ENCODE results near the gene IBTK.
A peak's percentile ranks its signal among the peaks of the same experiment; 100 is the strongest.
"Not testable (repeated sequence)": the region's sequence is repeated elsewhere in the genome, so short reads cannot be mapped to it uniquely, and the experiment has no call there.

Gene IBTK

DNA sequence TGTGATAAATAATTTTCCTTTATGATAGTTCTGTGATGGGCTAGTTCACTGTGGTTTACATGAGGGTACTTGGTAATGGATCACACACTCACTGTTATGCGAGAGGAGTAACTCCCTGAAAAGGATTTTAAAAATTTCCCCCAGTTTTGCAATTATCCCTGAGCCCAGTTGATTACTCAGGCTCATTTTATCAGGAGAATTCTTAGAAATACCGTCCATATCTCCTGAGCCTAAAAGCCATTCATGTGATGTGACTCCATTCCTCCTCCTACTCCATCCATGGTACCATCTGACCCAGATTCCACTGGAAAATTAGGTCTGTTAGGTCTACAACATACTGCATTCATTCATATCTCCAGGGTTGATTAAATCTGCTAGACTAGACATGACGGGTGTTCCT is 16.4 kb upstream of the IBTK start:
- Histone ChIP-seq H3K9me3 (replicated peaks; ENCODE audit: low read length) (no peaks in the 10 kb centered on the region), H3K4me1 (ENCODE audit: control insufficient read depth, insufficient read depth, low read length) (peaks cover 12% of the 10 kb centered on the region), H3K36me3 (ENCODE audit: insufficient read depth, low read length) (no peaks in the 10 kb centered on the region), H3K9ac (ENCODE audit: low read depth, low read length) (no peak overlapping the region), H3K4me2 (ENCODE audit: low read length) (no peak overlapping the region), H3K27me3 (ENCODE audit: control insufficient read depth, insufficient read depth, low read length) (no peaks in the 10 kb centered on the region), H3K4me3 (ENCODE audit: low read length) (no peak overlapping the region)

DNA sequence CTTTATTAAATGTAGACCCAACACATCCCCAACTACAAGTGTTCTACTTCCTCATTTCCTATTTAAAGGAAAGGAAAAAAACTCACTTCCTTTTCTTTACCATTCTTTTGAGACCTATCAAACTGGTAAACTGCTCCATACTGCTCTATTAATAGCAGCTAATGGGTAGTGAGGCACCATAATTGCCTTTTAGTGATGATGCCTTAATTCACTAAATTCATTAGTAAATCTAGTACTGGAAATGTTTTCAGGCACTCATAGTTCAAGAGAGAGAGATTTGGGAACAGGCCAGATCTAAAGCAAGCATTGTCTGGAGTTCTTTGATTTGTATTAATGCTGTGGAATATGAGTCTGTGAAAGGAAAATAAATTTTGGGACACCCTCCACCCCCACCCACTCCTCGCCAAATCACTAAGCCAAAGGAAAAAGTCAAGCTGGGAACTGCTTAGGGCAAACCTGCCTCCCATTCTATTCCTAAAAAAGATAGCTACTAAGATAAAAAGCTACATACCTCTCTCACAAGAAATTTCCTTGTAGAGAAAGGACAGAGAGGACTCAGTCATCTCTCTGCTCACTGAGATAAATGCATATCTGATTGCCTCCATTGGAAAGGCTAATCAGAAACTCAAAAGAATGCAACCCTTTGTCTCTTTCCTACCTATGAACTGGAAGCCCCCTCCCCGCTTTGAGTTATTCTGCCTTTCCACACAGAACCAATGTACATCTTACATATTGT is 13.6 kb upstream of the IBTK start:
- no peak overlapping the region for H3K4me3 ChIP-seq (ENCODE audit: low read length)
- no peaks in the 10 kb centered on the region for H3K9me3 ChIP-seq (replicated peaks; ENCODE audit: low read length)
- no peaks in the 10 kb centered on the region for H3K36me3 ChIP-seq (ENCODE audit: insufficient read depth, low read length)
- no peaks in the 10 kb centered on the region for H3K27me3 ChIP-seq (ENCODE audit: control insufficient read depth, insufficient read depth, low read length)
- H3K4me1 ChIP-seq (ENCODE audit: control insufficient read depth, insufficient read depth, low read length) = peaks cover 12% of the 10 kb centered on the region
- no peak overlapping the region for H3K9ac ChIP-seq (ENCODE audit: low read depth, low read length)
- no peak overlapping the region for H3K4me2 ChIP-seq (ENCODE audit: low read length)

DNA sequence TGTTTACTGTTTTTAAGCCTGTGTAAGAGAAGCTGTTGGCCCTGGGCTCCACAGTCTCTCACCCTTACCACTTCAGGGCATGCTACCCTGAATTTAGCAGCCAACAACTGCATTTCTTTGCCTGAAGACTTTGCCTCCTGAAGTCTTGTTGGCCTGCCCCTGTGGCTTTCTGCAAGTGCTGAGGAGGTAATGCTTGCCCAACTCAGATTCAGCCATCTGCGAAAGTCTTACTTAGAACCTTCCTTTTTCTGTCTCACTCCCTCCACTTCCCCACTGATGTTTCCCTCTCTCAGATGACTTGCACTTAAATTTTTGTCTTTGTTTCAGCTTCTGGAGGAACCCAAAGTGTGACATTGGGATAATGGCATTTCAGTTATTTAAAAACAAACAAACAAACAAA is 11.8 kb upstream of the IBTK start:
- Histone ChIP-seq H3K9me3 (replicated peaks; ENCODE audit: low read length) (no peaks in the 10 kb centered on the region), H3K36me3 (ENCODE audit: insufficient read depth, low read length) (no peaks in the 10 kb centered on the region), H3K27me3 (ENCODE audit: control insufficient read depth, insufficient read depth, low read length) (no peaks in the 10 kb centered on the region), H3K9ac (ENCODE audit: low read depth, low read length) (no peak overlapping the region), H3K4me3 (ENCODE audit: low read length) (no peak overlapping the region), H3K4me1 (ENCODE audit: control insufficient read depth, insufficient read depth, low read length) (peaks cover 12% of the 10 kb centered on the region), H3K4me2 (ENCODE audit: low read length) (no peak overlapping the region)

DNA sequence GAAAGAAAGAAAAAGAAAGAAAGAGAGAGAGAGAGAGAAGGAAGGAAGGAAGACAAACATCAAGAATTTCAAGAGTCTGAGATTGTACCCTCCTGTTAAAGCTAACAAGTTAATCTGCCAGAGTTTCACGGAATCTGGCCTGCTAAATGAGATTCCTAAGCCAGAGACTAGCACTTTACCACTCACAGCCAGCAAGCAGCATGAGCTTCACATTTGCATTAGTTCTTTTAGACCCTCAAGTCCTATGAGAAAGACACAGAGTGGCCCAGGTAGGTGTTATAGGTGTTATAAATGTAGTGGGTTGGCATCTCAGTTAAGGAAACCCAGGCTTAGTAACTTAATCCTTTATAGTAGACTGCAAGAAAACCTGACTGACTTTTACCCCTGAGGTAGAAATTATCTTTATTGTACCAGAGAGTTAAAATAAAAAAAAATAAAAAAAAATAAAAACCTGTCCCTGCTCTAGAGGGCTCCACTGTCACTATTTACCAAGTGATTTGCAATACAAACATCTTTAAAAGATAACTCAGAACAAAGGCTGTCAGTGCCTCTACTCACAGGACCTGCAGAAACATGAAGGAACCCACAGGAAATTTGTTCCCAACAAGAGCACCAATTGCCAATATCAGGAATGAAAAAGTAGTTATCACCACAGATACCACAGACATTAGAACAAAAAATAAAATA is 9.7 kb upstream of the IBTK start:
- peaks cover 12% of the 10 kb centered on the region for H3K4me1 ChIP-seq (ENCODE audit: control insufficient read depth, insufficient read depth, low read length)

DNA sequence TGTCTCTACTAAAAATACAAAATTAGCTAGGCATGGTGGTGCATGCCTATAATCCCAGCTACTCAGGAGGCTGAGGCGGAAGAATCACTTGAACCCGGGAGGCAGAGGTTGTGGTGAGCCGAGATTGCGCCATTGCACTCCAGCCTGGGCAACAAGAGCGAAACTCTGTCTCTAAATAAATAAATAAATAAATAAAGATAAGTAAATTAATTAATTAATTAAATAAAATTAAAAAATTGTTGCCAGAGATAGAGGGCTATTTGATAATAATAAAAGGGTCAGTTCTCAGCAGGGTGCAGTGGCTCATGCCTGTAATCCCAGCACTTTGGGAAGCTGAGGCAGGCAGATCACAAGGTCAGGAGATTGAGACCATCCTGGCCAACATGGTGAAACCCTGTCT is 7.2 kb upstream of the IBTK start:
- not testable (repeated sequence) for H3K36me3 ChIP-seq (ENCODE audit: insufficient read depth, low read length); H3K9me3 ChIP-seq (replicated peaks; ENCODE audit: low read length); H3K9ac ChIP-seq (ENCODE audit: low read depth, low read length); H3K4me2 ChIP-seq (ENCODE audit: low read length); H3K4me1 ChIP-seq (ENCODE audit: control insufficient read depth, insufficient read depth, low read length); H3K27me3 ChIP-seq (ENCODE audit: control insufficient read depth, insufficient read depth, low read length); H3K4me3 ChIP-seq (ENCODE audit: low read length)

More for the DNA sequence above, 9.7 kb upstream of the IBTK start:
- H3K36me3 ChIP-seq (ENCODE audit: insufficient read depth, low read length) = no peaks in the 10 kb centered on the region
- no peaks in the 10 kb centered on the region for H3K27me3 ChIP-seq (ENCODE audit: control insufficient read depth, insufficient read depth, low read length)
- H3K4me3 ChIP-seq (ENCODE audit: low read length) = no peak overlapping the region
- H3K9ac ChIP-seq (ENCODE audit: low read depth, low read length) = no peak overlapping the region
- H3K4me2 ChIP-seq (ENCODE audit: low read length) = no peak overlapping the region
- no peaks in the 10 kb centered on the region for H3K9me3 ChIP-seq (replicated peaks; ENCODE audit: low read length)

DNA sequence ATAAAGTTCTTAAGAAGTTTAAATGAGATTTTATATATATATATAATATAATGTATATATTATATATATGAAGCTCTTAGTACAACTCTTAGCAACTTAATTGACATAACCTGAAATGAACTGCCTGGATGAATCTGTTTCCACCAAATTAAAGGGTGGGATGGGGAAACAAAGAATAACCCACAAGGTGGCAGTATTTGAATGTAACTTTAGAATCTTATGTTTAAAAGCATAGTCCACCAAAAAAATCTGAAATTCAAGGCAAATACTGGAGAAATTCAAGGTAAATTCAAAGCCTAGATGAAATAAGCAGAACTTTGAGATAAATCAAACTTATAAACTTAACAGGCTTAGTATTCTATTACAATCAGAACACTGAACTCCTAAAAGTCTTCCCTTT is 4.4 kb upstream of the IBTK start:
- H3K4me1 ChIP-seq (ENCODE audit: control insufficient read depth, insufficient read depth, low read length) = peaks cover 10% of the 10 kb centered on the region
- no peaks in the 10 kb centered on the region for H3K27me3 ChIP-seq (ENCODE audit: control insufficient read depth, insufficient read depth, low read length)
- H3K9me3 ChIP-seq (replicated peaks; ENCODE audit: low read length) = no peaks in the 10 kb centered on the region
- no peaks in the 10 kb centered on the region for H3K36me3 ChIP-seq (ENCODE audit: insufficient read depth, low read length)
- no peak overlapping the region for H3K4me2 ChIP-seq (ENCODE audit: low read length)
- no peak overlapping the region for H3K4me3 ChIP-seq (ENCODE audit: low read length)
- H3K9ac ChIP-seq (ENCODE audit: low read depth, low read length) = no peak overlapping the region

DNA sequence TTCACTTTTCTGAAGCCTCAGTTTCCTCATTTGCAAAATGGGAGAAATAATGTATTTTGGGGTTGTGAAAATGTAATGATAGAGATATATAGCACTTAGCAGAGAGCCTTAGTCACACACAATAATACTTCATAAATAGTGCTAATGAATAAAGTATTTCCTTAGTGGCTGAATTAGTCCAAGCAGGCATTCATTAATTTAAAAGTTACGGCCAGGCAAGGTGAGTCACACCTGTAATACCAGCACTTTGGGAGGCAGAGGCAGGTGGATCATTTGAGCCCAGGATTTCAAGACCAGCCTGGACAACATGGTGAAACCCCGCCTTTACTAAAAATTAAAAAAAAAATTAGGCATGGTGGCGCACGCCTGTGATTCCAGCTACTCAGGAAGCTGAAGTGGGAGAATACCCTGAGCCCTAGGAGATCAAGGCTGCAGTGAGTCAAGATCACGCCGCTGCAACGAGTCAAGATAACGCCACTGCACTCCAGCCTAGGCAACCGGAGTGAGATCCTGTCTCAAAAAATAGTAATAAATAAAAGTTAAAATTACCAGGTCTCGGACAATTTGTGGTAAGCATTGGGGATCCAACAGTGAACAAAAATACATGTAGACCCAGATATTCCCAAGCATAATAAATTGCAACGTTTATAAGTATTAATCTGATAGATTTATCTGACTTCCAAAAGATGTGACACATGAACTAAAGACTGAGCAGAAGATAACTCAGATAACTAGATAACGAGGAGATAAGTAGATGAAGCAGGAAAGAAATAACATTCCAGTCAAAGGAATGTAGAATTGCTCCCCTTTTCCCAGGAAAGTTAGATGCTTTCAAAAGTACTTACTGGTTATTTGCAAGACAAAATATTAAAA is 2.1 kb upstream of the IBTK start:
- H3K36me3 ChIP-seq (ENCODE audit: insufficient read depth, low read length) = no peaks in the 10 kb centered on the region
- no peak overlapping the region for H3K4me2 ChIP-seq (ENCODE audit: low read length)
- H3K4me1 ChIP-seq (ENCODE audit: control insufficient read depth, insufficient read depth, low read length) = peaks cover 17% of the 10 kb centered on the region
- H3K9me3 ChIP-seq (replicated peaks; ENCODE audit: low read length) = no peaks in the 10 kb centered on the region
- no peaks in the 10 kb centered on the region for H3K27me3 ChIP-seq (ENCODE audit: control insufficient read depth, insufficient read depth, low read length)
- H3K4me3 ChIP-seq (ENCODE audit: low read length) = no peak overlapping the region
- H3K9ac ChIP-seq (ENCODE audit: low read depth, low read length) = no peak overlapping the region

DNA sequence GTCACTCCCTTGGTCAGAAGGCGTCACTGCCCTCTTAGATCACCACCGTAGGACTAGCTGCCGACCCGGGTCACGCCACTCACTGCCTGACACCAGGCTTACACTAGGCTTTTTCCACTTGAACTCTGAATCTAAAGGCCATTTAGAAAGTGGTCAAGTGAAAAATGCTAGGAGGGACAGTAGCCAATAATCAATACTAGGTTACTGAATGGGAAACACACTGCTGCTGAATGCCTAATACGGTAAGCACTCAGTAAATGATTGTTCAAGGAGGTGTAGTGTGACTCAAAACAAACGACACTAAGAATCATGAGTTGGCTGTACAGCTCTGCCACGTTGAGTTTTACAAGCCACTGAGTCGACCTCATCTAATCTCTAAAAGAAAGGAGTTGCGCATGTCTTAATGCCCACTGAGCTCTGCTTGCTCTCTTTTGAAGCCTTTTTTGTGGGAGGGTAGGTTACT is 760 bp upstream of the IBTK start:
- Histone ChIP-seq H3K4me1 (ENCODE audit: control insufficient read depth, insufficient read depth, low read length) (peaks cover 17% of the 10 kb centered on the region), H3K36me3 (ENCODE audit: insufficient read depth, low read length) (no peaks in the 10 kb centered on the region), H3K9me3 (replicated peaks; ENCODE audit: low read length) (no peaks in the 10 kb centered on the region), H3K9ac (ENCODE audit: low read depth, low read length) (peak overlapping the region; percentile 97), H3K27me3 (ENCODE audit: control insufficient read depth, insufficient read depth, low read length) (no peaks in the 10 kb centered on the region), H3K4me3 (ENCODE audit: low read length) (peak overlapping the region; percentile 83), H3K4me2 (ENCODE audit: low read length) (peak overlapping the region; percentile 85)

DNA sequence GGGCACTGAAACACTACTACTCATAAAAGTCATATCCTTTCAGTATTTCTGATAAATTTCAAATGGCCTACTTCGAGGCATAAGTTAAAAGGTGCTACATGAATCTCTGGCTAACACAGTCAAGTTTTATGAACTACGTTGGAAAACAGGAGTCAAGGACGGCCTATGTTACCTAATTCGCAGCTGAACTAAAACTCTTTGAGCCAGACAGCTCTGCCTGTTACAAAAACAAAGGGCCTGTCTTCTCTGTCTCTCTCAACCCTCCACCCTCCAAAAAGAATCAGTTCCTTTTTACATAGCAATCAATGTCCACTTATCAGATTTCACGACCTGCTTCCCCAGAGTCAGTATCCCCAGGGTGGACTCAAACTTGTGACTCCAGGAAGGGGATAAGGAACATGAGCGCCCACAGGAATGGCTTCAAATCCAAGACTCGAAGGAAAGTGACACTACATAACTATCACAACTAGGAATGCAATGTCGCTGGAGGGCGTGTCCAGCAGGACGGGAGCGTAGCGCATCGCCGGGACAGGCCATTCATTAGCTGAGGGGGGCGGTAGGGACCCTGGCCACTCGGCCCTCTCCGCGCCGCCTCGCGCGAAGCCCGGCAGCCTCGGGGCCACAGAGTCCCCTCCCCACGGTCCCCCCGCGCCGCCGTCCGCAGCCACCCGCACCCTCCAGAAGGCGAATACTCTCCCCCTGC is 591 bp downstream of the IBTK start:
- no peaks in the 10 kb centered on the region for H3K27me3 ChIP-seq (ENCODE audit: control insufficient read depth, insufficient read depth, low read length)
- H3K4me2 ChIP-seq (ENCODE audit: low read length) = peak overlapping the region; percentile 85
- H3K9me3 ChIP-seq (replicated peaks; ENCODE audit: low read length) = no peaks in the 10 kb centered on the region
- no peaks in the 10 kb centered on the region for H3K36me3 ChIP-seq (ENCODE audit: insufficient read depth, low read length)
- peak overlapping the region; percentile 83 for H3K4me3 ChIP-seq (ENCODE audit: low read length)
- peaks cover 17% of the 10 kb centered on the region for H3K4me1 ChIP-seq (ENCODE audit: control insufficient read depth, insufficient read depth, low read length)
- H3K9ac ChIP-seq (ENCODE audit: low read depth, low read length) = peak overlapping the region; percentile 97

DNA sequence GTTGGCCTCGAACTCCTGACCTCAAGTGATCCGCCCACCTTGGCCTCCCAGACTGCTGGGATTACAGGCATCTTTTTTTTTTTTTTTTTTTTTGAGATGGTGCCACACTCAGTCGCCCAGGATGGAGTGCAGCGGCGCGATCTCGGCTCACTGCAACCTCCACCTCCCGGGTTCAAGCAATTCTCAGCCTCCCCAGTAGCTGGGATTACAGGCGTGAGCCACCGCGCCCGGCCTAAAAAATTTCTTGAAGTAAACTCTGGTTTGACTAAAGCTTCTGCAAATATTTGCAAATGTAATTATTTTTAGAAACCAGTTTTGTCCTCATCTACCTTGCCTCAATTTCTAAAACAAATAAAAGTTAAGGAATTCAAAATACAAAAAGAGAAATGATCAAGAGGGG is 1.2 kb downstream of the IBTK start:
- no peaks in the 10 kb centered on the region for H3K9me3 ChIP-seq (replicated peaks; ENCODE audit: low read length)
- H3K9ac ChIP-seq (ENCODE audit: low read depth, low read length) = peak overlapping the region; percentile 97
- no peaks in the 10 kb centered on the region for H3K27me3 ChIP-seq (ENCODE audit: control insufficient read depth, insufficient read depth, low read length)
- peak overlapping the region; percentile 83 for H3K4me3 ChIP-seq (ENCODE audit: low read length)
- peaks cover 17% of the 10 kb centered on the region for H3K4me1 ChIP-seq (ENCODE audit: control insufficient read depth, insufficient read depth, low read length)
- no peaks in the 10 kb centered on the region for H3K36me3 ChIP-seq (ENCODE audit: insufficient read depth, low read length)
- peak overlapping the region; percentile 85 for H3K4me2 ChIP-seq (ENCODE audit: low read length)

DNA sequence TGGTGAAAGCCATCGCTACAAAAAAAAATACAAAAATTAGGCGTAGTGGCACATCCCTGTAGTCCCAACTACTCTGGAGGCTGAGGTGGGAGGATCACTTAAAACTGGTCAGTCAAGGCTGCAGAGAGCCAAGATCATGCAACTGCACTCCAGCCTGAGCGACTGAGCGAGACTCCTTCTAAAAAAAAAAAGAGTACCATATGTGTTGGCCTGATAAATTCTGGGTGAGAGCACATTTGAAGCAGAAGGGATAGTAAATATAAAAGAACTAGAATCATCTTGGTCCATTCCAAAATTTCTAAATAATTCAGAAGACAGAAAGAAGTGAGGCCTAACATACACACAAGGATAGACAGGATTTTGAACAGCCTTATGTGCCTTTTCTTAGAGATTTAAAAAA is 2.2 kb downstream of the IBTK start:
- H3K4me3 ChIP-seq (ENCODE audit: low read length) = no peak overlapping the region
- H3K36me3 ChIP-seq (ENCODE audit: insufficient read depth, low read length) = no peaks in the 10 kb centered on the region
- no peaks in the 10 kb centered on the region for H3K27me3 ChIP-seq (ENCODE audit: control insufficient read depth, insufficient read depth, low read length)
- peaks cover 17% of the 10 kb centered on the region for H3K4me1 ChIP-seq (ENCODE audit: control insufficient read depth, insufficient read depth, low read length)
- H3K4me2 ChIP-seq (ENCODE audit: low read length) = peak overlapping the region; percentile 85
- no peaks in the 10 kb centered on the region for H3K9me3 ChIP-seq (replicated peaks; ENCODE audit: low read length)
- no peak overlapping the region for H3K9ac ChIP-seq (ENCODE audit: low read depth, low read length)
